ENCODE results near the gene DLG2. TPM values are rescaled to one million over a fixed set of nuclear protein-coding genes. Genes with fewer than 3 reads are reported as not detected.
"Not testable (repeated sequence)": the region's sequence is repeated elsewhere in the genome, so short reads cannot be mapped to it uniquely, and the experiment has no call there.

The DLG2 gene
- total RNA-seq, 1 donor from 2014 or later, result 2.1 TPM

- no peaks in the 10 kb centered on the region for H3K4me1 Mint-ChIP-seq
- TF ChIP-seq CTCF (conservative IDR thresholded peaks at IDR 0.05), result no peak
- no peak for DNase-seq (ENCODE audit: low read depth, low spot score)
- peaks cover 4% of the 10 kb centered on the region for H3K9me3 Mint-ChIP-seq
- no peak overlapping the region for H3K4me3 Mint-ChIP-seq
- H3K27me3 Mint-ChIP-seq (ENCODE audit: low read depth), result no peaks in the 10 kb centered on the region
- no peaks in the 10 kb centered on the region for H3K36me3 Mint-ChIP-seq (ENCODE audit: low read depth)
- no peak overlapping the region for H3K27ac Mint-ChIP-seq (ENCODE audit: unreplicated experiment)
These were observed 395.6 kb downstream of the DLG2 start for GRCh38 chr11:85231588-85231987.

- H3K36me3 Mint-ChIP-seq (ENCODE audit: low read depth); H3K4me3 Mint-ChIP-seq; DNase-seq (ENCODE audit: low read depth, low spot score); H3K27ac Mint-ChIP-seq (ENCODE audit: unreplicated experiment); H3K4me1 Mint-ChIP-seq; H3K27me3 Mint-ChIP-seq (ENCODE audit: low read depth); H3K9me3 Mint-ChIP-seq: not testable (repeated sequence)
These were observed 397.4 kb downstream of the DLG2 start for GRCh38 chr11:85229723-85230122.

- no peaks in the 10 kb centered on the region for H3K9me3 Mint-ChIP-seq
- H3K4me3 Mint-ChIP-seq, result no peak overlapping the region
- H3K36me3 Mint-ChIP-seq (ENCODE audit: low read depth), result no peaks in the 10 kb centered on the region
- TF ChIP-seq CTCF (conservative IDR thresholded peaks at IDR 0.05), result no peak
- H3K27ac Mint-ChIP-seq (ENCODE audit: unreplicated experiment), result no peak overlapping the region
- no peaks in the 10 kb centered on the region for H3K4me1 Mint-ChIP-seq
- no peaks in the 10 kb centered on the region for H3K27me3 Mint-ChIP-seq (ENCODE audit: low read depth)
- no peak for DNase-seq (ENCODE audit: low read depth, low spot score)
These were observed 430.2 kb downstream of the DLG2 start for GRCh38 chr11:85196968-85197367.

- H3K27ac Mint-ChIP-seq (ENCODE audit: unreplicated experiment), result no peak overlapping the region
- H3K9me3 Mint-ChIP-seq, result no peaks in the 10 kb centered on the region
- H3K4me3 Mint-ChIP-seq, result no peak overlapping the region
- H3K4me1 Mint-ChIP-seq, result no peaks in the 10 kb centered on the region
- DNase-seq (ENCODE audit: low read depth, low spot score), result no peak
- TF ChIP-seq CTCF (conservative IDR thresholded peaks at IDR 0.05), result no peak
- no peaks in the 10 kb centered on the region for H3K36me3 Mint-ChIP-seq (ENCODE audit: low read depth)
- H3K27me3 Mint-ChIP-seq (ENCODE audit: low read depth), result no peaks in the 10 kb centered on the region
These were observed 431.2 kb downstream of the DLG2 start for GRCh38 chr11:85195934-85196333.

GRCh38 chr11:85187992-85188391, 439.2 kb downstream of the DLG2 start:
- H3K27me3 Mint-ChIP-seq (ENCODE audit: low read depth), result no peaks in the 10 kb centered on the region
- H3K27ac Mint-ChIP-seq (ENCODE audit: unreplicated experiment), result no peak overlapping the region
- TF ChIP-seq CTCF (conservative IDR thresholded peaks at IDR 0.05), result no peak
- no peaks in the 10 kb centered on the region for H3K36me3 Mint-ChIP-seq (ENCODE audit: low read depth)
- no peak for DNase-seq (ENCODE audit: low read depth, low spot score)
- H3K4me3 Mint-ChIP-seq, result no peak overlapping the region
- no peaks in the 10 kb centered on the region for H3K9me3 Mint-ChIP-seq
- H3K4me1 Mint-ChIP-seq, result peaks cover 3% of the 10 kb centered on the region

- Mint-ChIP-seq H3K9me3 (no peaks in the 10 kb centered on the region), H3K27ac (ENCODE audit: unreplicated experiment) (no peak overlapping the region), H3K36me3 (ENCODE audit: low read depth) (no peaks in the 10 kb centered on the region), H3K27me3 (ENCODE audit: low read depth) (no peaks in the 10 kb centered on the region), H3K4me1 (peaks cover 16% of the 10 kb centered on the region), H3K4me3 (no peak overlapping the region)
- DNase-seq (ENCODE audit: low read depth, low spot score), result no peak
- TF ChIP-seq CTCF (conservative IDR thresholded peaks at IDR 0.05), result no peak
These were observed 442.4 kb downstream of the DLG2 start for GRCh38 chr11:85184721-85185120.
